Mammary epithelial cell (primary cell): Measurements from ENCODE around the gene ICAM4.

Experiments
- CTCF ChIP-seq, 2 donors: IDR thresholded peaks in 1 of 2; conservative IDR thresholded peaks in 1 of 2; 2 replicates each; pipeline ENCODE4 v1.5.1; 2011 to 2012; ENCODE audit warnings: inconsistent platforms in 2 of 2, low read length in 2 of 2, mild to moderate bottlenecking in 2 of 2, control low read depth in 1 of 2, low read depth in 1 of 2; ENCODE audit not compliant: insufficient read depth in 1 of 2; ENCODE audit errors: extremely low read depth in 1 of 2
- EZH2 ChIP-seq: IDR thresholded peaks from 2 replicates; pipeline ENCODE4 v1.6.1; 2012; ENCODE audit warnings: low read length, inconsistent platforms, borderline replicate concordance

GRCh38 chr19:10278935-10279334, 7.8 kb upstream of the ICAM4 start:
- TF ChIP-seq EZH2 (no peak), CTCF (conservative IDR thresholded peaks at IDR 0.05 in 1 of 2, IDR thresholded peaks at IDR 0.05 in 1 of 2; ENCODE audit: extremely low read depth in 1 of 2, insufficient read depth in 1 of 2, low read depth in 1 of 2, low read length in 2 of 2) (no peak)
